Endodermal cell (in vitro differentiated cells): ENCODE results near the gene SERPINH1. TPM values are rescaled to one million over a fixed set of nuclear protein-coding genes. Genes with fewer than 3 reads are reported as not detected.

Source experiments
- DNase-seq: peaks from one replicate; pipeline ENCODE4 v3.0.0-alpha.2; 2017
- H3K27ac ChIP-seq: 2 replicates; pipeline ENCODE4 v1.5.1; 2013; ENCODE audit warnings: mild to moderate bottlenecking, low read depth, low read length, moderate library complexity
- H3K27me3 ChIP-seq: 2 replicates; pipeline ENCODE4 v1.6.1; 2013; ENCODE audit warnings: mild to moderate bottlenecking, low read length, moderate library complexity; ENCODE audit not compliant: insufficient read depth, control insufficient read depth, poor library complexity, severe bottlenecking
- H3K36me3 ChIP-seq: 2 replicates; pipeline ENCODE4 v1.7.0; 2013; ENCODE audit warnings: mild to moderate bottlenecking, low read length, moderate library complexity; ENCODE audit not compliant: control insufficient read depth, insufficient read depth
- H3K4me1 ChIP-seq: one replicate; pipeline ENCODE4 v1.7.0; 2013; ENCODE audit warnings: low read length; ENCODE audit not compliant: control insufficient read depth, insufficient read depth
- H3K4me3 ChIP-seq: 2 replicates; pipeline ENCODE4 v1.5.1; 2013; ENCODE audit warnings: mild to moderate bottlenecking, low read length, moderate library complexity
- H3K9ac ChIP-seq: 2 replicates; pipeline ENCODE4 v1.6.1; 2013; ENCODE audit warnings: mild to moderate bottlenecking, low read length, moderate library complexity; ENCODE audit not compliant: poor library complexity, severe bottlenecking; ENCODE audit errors: extremely low read depth
- H3K9me3 ChIP-seq: 2 replicates; pipeline ENCODE4 v1.6.1; 2013; ENCODE audit warnings: mild to moderate bottlenecking, low read length, moderate library complexity; ENCODE audit not compliant: control insufficient read depth
- H3K27ac Mint-ChIP-seq: 2 replicates; pipeline ENCODE4 v1.8.0; 2020; ENCODE audit warnings: mixed read lengths
- H3K27me3 Mint-ChIP-seq: 2 replicates; pipeline ENCODE4 v1.8.0; 2021; ENCODE audit warnings: mild to moderate bottlenecking, mixed read lengths; ENCODE audit not compliant: insufficient read depth
- H3K36me3 Mint-ChIP-seq: 2 replicates; pipeline ENCODE4 v1.8.0; 2020; ENCODE audit warnings: low read depth, mixed read lengths
- H3K4me1 Mint-ChIP-seq: 2 replicates; pipeline ENCODE4 v1.8.0; 2020; ENCODE audit warnings: mixed read lengths
- H3K4me3 Mint-ChIP-seq: 2 replicates; pipeline ENCODE4 v1.8.0; 2020; ENCODE audit warnings: mild to moderate bottlenecking, moderate library complexity, mixed read lengths
- H3K9me3 Mint-ChIP-seq: 2 replicates; pipeline ENCODE4 v1.8.0; 2020; ENCODE audit warnings: mild to moderate bottlenecking, mixed read lengths
- CTCF ChIP-seq: fragments of 200-600 bp; sonication (generic); conservative IDR thresholded peaks from 2 replicates; pipeline ENCODE4 v1.5.0; 2021; ENCODE audit warnings: antibody characterized with exemption, mild to moderate bottlenecking
- WGBS, 2 experiments: methylation state at CpG; one replicate each; pipeline versions ENCODE4 v1.1.5 to v1.1.7; 2013; ENCODE audit warnings: missing lambda C conversion rate in 2 of 2, mixed read lengths in 1 of 2; ENCODE audit not compliant: insufficient coverage in 1 of 2, insufficient read length in 1 of 2; 5-methylcytosine and 5-hydroxymethylcytosine counted together
- total RNA-seq, 2 donors: library from RNA; stranded (reverse); fragmentation: NEBNext Ultra II Directional in 1 of 2; extraction: Animal tissue kit (Norgen Biotek cat#: 25700) in 1 of 2; gene quantifications; 2 replicates in 1 of 2; 3 replicates in 1 of 2; pipeline ENCODE4 v1.2.1, GENCODE V29; 2021

Gene SERPINH1
- total RNA-seq, 2 donors from 2014 or later: 414 to 454 TPM

GRCh38 chr11:75558939-75559843 is 2.9 kb upstream of the SERPINH1 start:
- WGBS, 2 experiments: 17 to 31% methylated on average over 3 to 8 of the region's 8 CpGs
- H3K27me3 Mint-ChIP-seq: no peaks in the 10 kb centered on the region
- TF ChIP-seq CTCF: no peak
- peak overlapping the region; percentile 56 for H3K27ac ChIP-seq
- H3K9ac ChIP-seq: peak overlapping the region; percentile 43
- peaks cover 32% of the 10 kb centered on the region for H3K4me1 ChIP-seq
- no peaks in the 10 kb centered on the region for H3K9me3 ChIP-seq
- H3K9me3 Mint-ChIP-seq: no peaks in the 10 kb centered on the region
- peak; percentile 81 for DNase-seq
- peaks cover 6% of the 10 kb centered on the region for H3K36me3 Mint-ChIP-seq
- H3K4me1 Mint-ChIP-seq: peaks cover 60% of the 10 kb centered on the region
- H3K4me3 ChIP-seq: peak overlapping the region; percentile 66
- peak overlapping the region; percentile 35 for H3K4me3 Mint-ChIP-seq
- peaks cover 7% of the 10 kb centered on the region for H3K36me3 ChIP-seq
- peak overlapping the region; percentile 89 for H3K27ac Mint-ChIP-seq
- no peaks in the 10 kb centered on the region for H3K27me3 ChIP-seq

DNA sequence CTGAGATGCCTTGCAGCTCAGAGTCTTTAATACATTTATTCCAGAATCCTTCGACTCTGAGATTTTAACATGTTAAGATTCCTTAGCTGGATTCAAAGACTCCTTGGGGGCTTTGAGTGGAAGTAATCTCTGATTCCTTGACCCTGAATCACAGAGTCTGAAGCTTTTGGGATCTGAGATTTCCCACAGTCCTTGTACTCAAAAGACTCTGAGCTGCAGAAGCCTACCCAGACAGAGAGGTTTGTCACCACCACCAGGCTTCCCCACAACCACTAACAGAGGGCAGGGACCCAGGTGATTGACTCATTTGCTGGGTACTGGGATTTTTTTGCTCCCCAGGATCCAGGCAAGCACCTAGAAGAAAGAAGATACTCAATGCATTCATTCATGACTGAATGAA is 1.4 kb upstream of the SERPINH1 start:
- Mint-ChIP-seq H3K27ac (peak overlapping the region; percentile 85), H3K36me3 (peaks cover 13% of the 10 kb centered on the region), H3K4me3 (peak overlapping the region; percentile 99), H3K27me3 (no peaks in the 10 kb centered on the region), H3K4me1 (peaks cover 69% of the 10 kb centered on the region), H3K9me3 (no peaks in the 10 kb centered on the region)
- H3K9ac ChIP-seq: no peak overlapping the region
- H3K27ac ChIP-seq: no peak overlapping the region
- no peaks in the 10 kb centered on the region for H3K27me3 ChIP-seq
- WGBS, 2 experiments: 81 to 86% methylated on average over 1 of the region's 1 CpG
- H3K4me1 ChIP-seq: peaks cover 43% of the 10 kb centered on the region
- no peak for DNase-seq
- TF ChIP-seq CTCF: no peak
- peaks cover 21% of the 10 kb centered on the region for H3K36me3 ChIP-seq
- no peak overlapping the region for H3K4me3 ChIP-seq
- H3K9me3 ChIP-seq: no peaks in the 10 kb centered on the region

DNA sequence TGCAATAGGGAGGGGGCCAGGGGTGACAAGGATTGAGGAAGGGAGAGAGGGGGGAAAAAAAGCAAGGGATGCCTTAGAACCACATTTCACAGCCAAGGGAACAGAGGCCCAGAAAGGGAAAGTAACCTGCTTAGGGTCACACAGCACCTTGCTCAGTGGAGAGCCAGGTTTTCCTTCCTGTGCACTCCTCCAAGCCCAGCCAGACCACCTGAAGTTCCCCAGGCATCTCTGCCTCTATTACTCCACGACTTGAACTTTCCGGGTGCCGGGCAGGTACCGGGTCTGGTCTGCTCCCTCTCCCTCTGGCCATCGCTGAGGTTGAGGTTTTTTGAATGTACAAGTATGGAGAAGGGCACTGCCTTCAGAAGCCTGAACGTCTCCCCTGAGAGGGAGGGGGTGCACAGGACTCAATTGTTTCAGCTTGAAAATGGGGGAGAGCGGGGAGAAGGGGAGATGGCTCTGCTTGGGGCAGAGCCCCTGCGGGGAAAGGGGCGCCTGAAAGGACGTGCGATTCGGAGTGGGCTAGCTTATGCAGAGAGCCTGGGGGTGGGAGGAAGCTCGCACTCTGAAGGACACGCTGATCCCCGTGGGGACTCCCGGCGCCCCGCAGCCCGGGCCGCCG is 516 bp upstream of the SERPINH1 start:
- no peaks in the 10 kb centered on the region for H3K9me3 Mint-ChIP-seq
- peaks cover 43% of the 10 kb centered on the region for H3K4me1 ChIP-seq

More for the DNA sequence above, 516 bp upstream of the SERPINH1 start:
- Mint-ChIP-seq H3K27me3 (no peaks in the 10 kb centered on the region), H3K4me1 (peaks cover 73% of the 10 kb centered on the region), H3K27ac (peak overlapping the region; percentile 100), H3K4me3 (peak overlapping the region; percentile 99), H3K36me3 (peaks cover 19% of the 10 kb centered on the region)
- no peak for DNase-seq
- H3K9ac ChIP-seq: peak overlapping the region; percentile 99
- H3K27me3 ChIP-seq: no peaks in the 10 kb centered on the region
- TF ChIP-seq CTCF: no peak
- H3K36me3 ChIP-seq: peaks cover 30% of the 10 kb centered on the region
- H3K4me3 ChIP-seq: peak overlapping the region; percentile 98
- H3K27ac ChIP-seq: peak overlapping the region; percentile 98
- WGBS, 2 experiments: 18 to 80% methylated on average over 1 to 21 of the region's 21 CpGs
- H3K9me3 ChIP-seq: no peaks in the 10 kb centered on the region
